PC-3 (cell line): ENCODE results near the gene SAG. TPM values are rescaled to one million over a fixed set of nuclear protein-coding genes. Genes with fewer than 3 reads are reported as not detected.

Experiments
- ATAC-seq: fragments of 200-7000 bp; cut with Tn5 transposase; 2 replicates; pipeline ENCODE4 v1.9.1; 2020; ENCODE audit warnings: mild to moderate bottlenecking, moderate library complexity
- Bru-seq: library from RNA; stranded (reverse); fragments of 400-500 nt; gene quantifications from one replicate; lab custom pipeline; 2021; lab: Mats Ljungman, UMichigan
- BruChase-seq, 2 experiments: library from RNA; stranded (reverse); fragments of 400-500 nt; gene quantifications; one replicate each; lab custom pipeline; 2021; lab: Mats Ljungman, UMichigan
- BruUV-seq: library from RNA; stranded (reverse); fragments of 400-500 nt; replicated peaks from 2 replicates; lab custom pipeline; 2021; lab: Mats Ljungman, UMichigan
- CTCF ChIA-PET: fragments of 300-600 bp; sonication (Branson Sonifier 250); formaldehyde crosslinking; loops from one replicate; lab custom pipeline; 2022; ENCODE audit warnings: antibody characterized with exemption; lab: Charles Lee
- POLR2A ChIA-PET: fragments of 300-600 bp; sonication (Branson Sonifier 250); formaldehyde crosslinking; loops from one replicate; lab custom pipeline; 2022; ENCODE audit warnings: antibody characterized with exemption; ENCODE audit not compliant: unreplicated experiment; lab: Charles Lee
- DNase-seq: peaks from one replicate; pipeline ENCODE4 v3.0.0-alpha.2; 2015
- H2AFZ ChIP-seq: fragments of 300-600 bp; sonication (generic); 2 replicates; pipeline ENCODE4 v1.6.0; 2016; ENCODE audit warnings: antibody characterized with exemption, low read length
- H3F3A ChIP-seq: fragments of 300-600 bp; sonication (generic); one replicate; pipeline ENCODE4 v1.6.0; 2017; ENCODE audit warnings: antibody characterized with exemption, low read length, control low read depth, mild to moderate bottlenecking; ENCODE audit not compliant: unreplicated experiment
- H3K27ac ChIP-seq: fragments of 300-600 bp; sonication (generic); 2 replicates; pipeline ENCODE4 v1.5.1; 2016; ENCODE audit warnings: mild to moderate bottlenecking, low read length
- H3K27me3 ChIP-seq: fragments of 300-600 bp; sonication (generic); 2 replicates; pipeline ENCODE4 v1.6.1; 2016; ENCODE audit warnings: low read length, mixed read lengths
- H3K36me3 ChIP-seq: fragments of 300-600 bp; sonication (generic); 2 replicates; pipeline ENCODE4 v1.6.1; 2016; ENCODE audit warnings: low read depth, mixed run types, low read length, mixed read lengths
- H3K4me1 ChIP-seq: fragments of 300-600 bp; sonication (generic); 2 replicates; pipeline ENCODE4 v1.5.1; 2016; ENCODE audit warnings: low read length; ENCODE audit not compliant: insufficient read depth
- H3K4me2 ChIP-seq: fragments of 300-600 bp; sonication (generic); 2 replicates; pipeline ENCODE4 v1.6.0; 2016; ENCODE audit warnings: low read length
- H3K4me3 ChIP-seq: fragments of 300-600 bp; sonication (generic); 2 replicates; pipeline ENCODE4 v1.5.1; 2016; ENCODE audit warnings: mild to moderate bottlenecking, low read length, mixed read lengths
- H3K79me2 ChIP-seq: fragments of 300-600 bp; sonication (generic); 2 replicates; pipeline ENCODE4 v1.6.1; 2017; ENCODE audit warnings: low read length, mixed read lengths
- H3K9ac ChIP-seq: fragments of 300-600 bp; sonication (generic); 2 replicates; pipeline ENCODE4 v1.6.0; 2016; ENCODE audit warnings: mild to moderate bottlenecking, low read length
- H3K9me2 ChIP-seq: fragments of 300-600 bp; sonication (generic); replicated peaks from 2 replicates; pipeline ENCODE4 v1.6.1; 2016; ENCODE audit warnings: mixed run types, low read length, mixed read lengths
- H3K9me3 ChIP-seq: fragments of 300-600 bp; sonication (generic); 2 replicates; pipeline ENCODE4 v1.6.1; 2016; ENCODE audit warnings: low read length, mixed read lengths
- H4K20me1 ChIP-seq: fragments of 300-600 bp; sonication (generic); 2 replicates; pipeline ENCODE4 v1.6.1; 2016; ENCODE audit warnings: low read length, mixed read lengths
- EZH2 ChIP-seq: fragments of 300-600 bp; sonication (generic); IDR thresholded peaks from one replicate; pipeline ENCODE4 v1.6.1; 2017; ENCODE audit warnings: antibody characterized with exemption, mild to moderate bottlenecking, low read length; ENCODE audit not compliant: unreplicated experiment
- EZH2phosphoT487 ChIP-seq: fragments of 300-600 bp; sonication (generic); IDR thresholded peaks from 2 replicates; pipeline ENCODE4 v1.6.1; 2018; ENCODE audit warnings: mild to moderate bottlenecking, antibody characterized with exemption, low read length, borderline replicate concordance
- intact Hi-C: fragments of 100-400 bp; cut with micrococcal nuclease; formaldehyde crosslinking; loops from 2 replicates; pipeline ENCODE4 v1.9.0; 2023
- long read RNA-seq: library from polyadenylated mRNA; unstranded; transcript quantifications from one replicate; pipeline ENCODE4 v2.0.0, GENCODE V29; 2021; ENCODE audit not compliant: unreplicated experiment
- total RNA-seq: library from RNA; depleted of rRNA; stranded (reverse); fragments of >200 nt; gene quantifications from 2 replicates; pipeline ENCODE4 v1.2.3, GENCODE V29; 2014; rRNA removed
- TF ChIP-seq, protein P1 (sequence below): fragments of 300-600 bp; sonication (generic); conservative IDR thresholded peaks from 2 replicates; pipeline ENCODE4 v1.5.1; 2017; ENCODE audit warnings: antibody characterized with exemption, low read depth, mild to moderate bottlenecking, low read length

Gene SAG
- total RNA-seq: 0.17 TPM in 1 of 2 replicates, not detected in the other
- percentile 12 among the genes with signal in this experiment for Bru-seq, nascent RNA
- percentile 20 among the genes with signal in this experiment for BruChase-seq, experiment 1, labeled RNA remaining after a 6-hour chase
- BruChase-seq, experiment 2, labeled RNA remaining after a 2-hour chase: percentile 21 among the genes with signal in this experiment
- long read RNA-seq: 0 reads

DNA sequence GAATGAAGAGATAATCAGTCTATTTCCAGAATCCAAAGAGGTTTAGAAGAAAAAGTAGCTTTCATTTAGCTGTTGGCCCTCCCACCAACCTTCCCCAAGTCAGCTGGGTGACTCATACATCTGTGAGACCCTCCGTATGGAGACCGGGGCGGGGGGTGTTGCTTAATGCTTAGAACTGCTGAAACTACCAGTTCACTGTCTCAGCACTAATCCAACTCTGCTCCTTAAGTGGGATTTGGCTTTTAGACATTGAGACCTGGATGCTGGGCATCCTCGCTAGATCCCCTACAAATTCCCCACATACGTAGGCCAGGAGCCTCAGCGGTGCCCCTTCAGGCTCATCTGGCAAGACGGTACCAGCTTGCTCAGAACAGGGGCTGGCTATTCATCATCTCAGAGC, at the start of gene SAG:
TSS of gene SAG (plus strand) at position 252 of the 400 bp plus-strand sequence. CDS start 1,374 bp downstream, outside the sequence.
- no peak within 1 kb of the TSS for H2AFZ ChIP-seq
- no peaks in the 10 kb centered on the region for H3K79me2 ChIP-seq
- TF ChIP-seq EZH2phosphoT487 (no peak), EZH2 (no peak)
- TF ChIP-seq, protein P1, sequence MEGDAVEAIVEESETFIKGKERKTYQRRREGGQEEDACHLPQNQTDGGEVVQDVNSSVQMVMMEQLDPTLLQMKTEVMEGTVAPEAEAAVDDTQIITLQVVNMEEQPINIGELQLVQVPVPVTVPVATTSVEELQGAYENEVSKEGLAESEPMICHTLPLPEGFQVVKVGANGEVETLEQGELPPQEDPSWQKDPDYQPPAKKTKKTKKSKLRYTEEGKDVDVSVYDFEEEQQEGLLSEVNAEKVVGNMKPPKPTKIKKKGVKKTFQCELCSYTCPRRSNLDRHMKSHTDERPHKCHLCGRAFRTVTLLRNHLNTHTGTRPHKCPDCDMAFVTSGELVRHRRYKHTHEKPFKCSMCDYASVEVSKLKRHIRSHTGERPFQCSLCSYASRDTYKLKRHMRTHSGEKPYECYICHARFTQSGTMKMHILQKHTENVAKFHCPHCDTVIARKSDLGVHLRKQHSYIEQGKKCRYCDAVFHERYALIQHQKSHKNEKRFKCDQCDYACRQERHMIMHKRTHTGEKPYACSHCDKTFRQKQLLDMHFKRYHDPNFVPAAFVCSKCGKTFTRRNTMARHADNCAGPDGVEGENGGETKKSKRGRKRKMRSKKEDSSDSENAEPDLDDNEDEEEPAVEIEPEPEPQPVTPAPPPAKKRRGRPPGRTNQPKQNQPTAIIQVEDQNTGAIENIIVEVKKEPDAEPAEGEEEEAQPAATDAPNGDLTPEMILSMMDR: no peak
- BruUV-seq: no TSS peak
- CTCF ChIA-PET: no interaction called here
- no peak within 1 kb of the TSS for H3K9ac ChIP-seq
- H3K27me3 ChIP-seq: no peaks in the 10 kb centered on the region
- no peak within 1 kb of the TSS for H3K4me2 ChIP-seq
- no peaks in the 10 kb centered on the region for H3F3A ChIP-seq
- H3K36me3 ChIP-seq: no peaks in the 10 kb centered on the region
- POLR2A ChIA-PET: no interaction called here
- ATAC-seq (no peak), DNase-seq (no peak)
- H3K27ac ChIP-seq: no peak within 1 kb of the TSS
- no peaks in the 10 kb centered on the region for H3K4me1 ChIP-seq
- intact Hi-C loops: no loop called here
- H3K9me2 ChIP-seq: no peaks in the 10 kb centered on the region
- no peaks in the 10 kb centered on the region for H4K20me1 ChIP-seq
- H3K9me3 ChIP-seq: no peaks in the 10 kb centered on the region
- no peak within 1 kb of the TSS for H3K4me3 ChIP-seq

DNA sequence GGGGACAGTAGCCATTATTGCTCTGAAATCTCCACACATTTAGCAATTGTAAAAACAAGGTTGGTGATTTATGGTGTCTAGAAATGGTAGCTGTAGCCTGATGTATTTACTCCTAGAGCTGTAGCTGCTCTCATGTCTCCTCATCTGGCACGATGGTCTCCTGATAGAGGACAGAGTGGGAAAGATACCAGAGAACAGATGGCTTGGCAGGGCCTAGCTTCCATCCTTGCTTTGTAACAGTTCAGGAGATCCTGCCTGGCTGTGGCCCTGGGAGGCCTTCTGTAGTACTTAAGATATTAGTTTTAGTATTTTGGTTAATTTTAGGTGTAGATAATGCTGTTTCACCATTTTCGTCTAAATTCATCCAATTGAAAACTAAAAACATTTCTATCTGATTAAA, 49.4 kb upstream of the SAG start:
- Histone ChIP-seq H3K27ac (no peak overlapping the region), H3K9ac (no peak overlapping the region), H4K20me1 (peaks cover 82% of the 10 kb centered on the region), H3K9me2 (no peaks in the 10 kb centered on the region), H3K36me3 (peaks cover 81% of the 10 kb centered on the region), H3F3A (no peaks in the 10 kb centered on the region), H3K27me3 (no peaks in the 10 kb centered on the region), H3K9me3 (no peaks in the 10 kb centered on the region), H3K4me3 (no peak overlapping the region), H3K4me2 (no peak overlapping the region), H3K4me1 (peaks cover 16% of the 10 kb centered on the region), H3K79me2 (peaks cover 100% of the 10 kb centered on the region), H2AFZ (no peak overlapping the region)
- ChIA-PET POLR2A (no interaction called here), CTCF (no interaction called here)
- BruUV-seq: no TSS peak
- intact Hi-C loops: loop anchor here (10.0 kb wide), 2 partner anchors 187 to 493 kb away; no protein-coding TSS in a partner anchor
- ATAC-seq (no peak), DNase-seq (no peak)
- TF ChIP-seq EZH2phosphoT487 (no peak), EZH2 (no peak)
- TF ChIP-seq, protein P1: no peak

DNA sequence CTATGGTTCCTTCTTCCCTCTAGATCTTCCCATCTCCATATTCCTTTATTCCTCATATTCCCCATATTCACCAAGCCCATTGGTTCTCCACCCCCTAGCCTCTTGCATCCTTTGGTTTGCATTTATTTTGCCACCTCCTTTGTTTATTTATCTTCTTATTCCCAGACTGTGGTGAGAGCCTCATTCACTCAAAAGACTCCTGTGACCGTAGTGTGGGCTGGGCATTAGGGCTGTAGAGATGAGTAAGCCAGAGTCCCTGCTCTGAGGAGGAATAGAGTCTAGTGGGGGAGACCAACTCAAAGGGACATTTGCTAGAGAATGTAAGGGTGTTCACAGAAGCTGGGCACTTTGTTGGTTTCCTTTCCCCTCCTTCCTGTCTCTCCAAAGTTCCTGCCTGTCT, 47.9 kb upstream of the SAG start:
- Histone ChIP-seq H2AFZ (no peak overlapping the region), H3K4me2 (no peak overlapping the region), H3F3A (no peaks in the 10 kb centered on the region), H3K9me3 (no peaks in the 10 kb centered on the region), H3K4me3 (no peak overlapping the region), H4K20me1 (peaks cover 83% of the 10 kb centered on the region), H3K27me3 (no peaks in the 10 kb centered on the region), H3K9ac (no peak overlapping the region), H3K9me2 (no peaks in the 10 kb centered on the region), H3K36me3 (peaks cover 85% of the 10 kb centered on the region), H3K79me2 (peaks cover 100% of the 10 kb centered on the region), H3K4me1 (0 out of 2 replicates have a peak, but pooled peaks cover 5% of the 10 kb centered on the region), H3K27ac (no peak overlapping the region)
- no TSS peak for BruUV-seq
- DNase-seq (no peak), ATAC-seq (peak; percentile 35; the same call in 1 of the 2 replicates)
- TF ChIP-seq EZH2phosphoT487 (no peak), EZH2 (no peak)
- TF ChIP-seq, protein P1: no peak
- POLR2A ChIA-PET: no interaction called here
- CTCF ChIA-PET: no interaction called here
- intact Hi-C loops: loop anchor here (10.0 kb wide), 2 partner anchors 185 to 495 kb away; no protein-coding TSS in a partner anchor
